DND-41 (cell line): ENCODE data around the gene TDRD7.

ENCODE experiments used
- EZH2 ChIP-seq: IDR thresholded peaks from 3 replicates; pipeline ENCODE4 v1.6.1; 2012; ENCODE audit warnings: borderline replicate concordance, low read depth, mild to moderate bottlenecking, moderate library complexity, low read length, inconsistent platforms; ENCODE audit not compliant: severe bottlenecking
- TF ChIP-seq, protein P1 (sequence below): IDR thresholded peaks from 2 replicates; pipeline ENCODE4 v1.5.1; 2012; ENCODE audit warnings: borderline replicate concordance, low read length, moderate library complexity, mild to moderate bottlenecking; ENCODE audit not compliant: poor library complexity, severe bottlenecking; ENCODE audit errors: extremely low read depth

DNA sequence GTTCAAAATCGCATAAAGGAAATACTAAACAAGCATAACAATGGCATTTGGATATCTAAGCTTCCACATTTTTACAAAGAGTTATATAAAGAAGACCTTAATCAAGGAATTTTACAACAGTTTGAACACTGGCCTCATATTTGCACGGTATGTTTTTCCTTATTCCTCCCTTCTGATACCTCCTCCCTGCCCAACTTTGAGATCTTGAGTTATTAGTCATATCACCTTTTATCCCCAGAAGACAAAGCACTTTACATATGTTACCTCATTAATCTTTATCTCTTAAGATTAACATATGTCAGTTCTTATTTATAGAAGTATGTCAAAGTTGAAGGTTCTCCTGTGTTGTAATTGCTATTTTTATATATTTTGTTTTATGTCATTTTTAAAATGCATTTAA, 29.8 kb downstream of the TDRD7 start:
- TF ChIP-seq, protein P1, sequence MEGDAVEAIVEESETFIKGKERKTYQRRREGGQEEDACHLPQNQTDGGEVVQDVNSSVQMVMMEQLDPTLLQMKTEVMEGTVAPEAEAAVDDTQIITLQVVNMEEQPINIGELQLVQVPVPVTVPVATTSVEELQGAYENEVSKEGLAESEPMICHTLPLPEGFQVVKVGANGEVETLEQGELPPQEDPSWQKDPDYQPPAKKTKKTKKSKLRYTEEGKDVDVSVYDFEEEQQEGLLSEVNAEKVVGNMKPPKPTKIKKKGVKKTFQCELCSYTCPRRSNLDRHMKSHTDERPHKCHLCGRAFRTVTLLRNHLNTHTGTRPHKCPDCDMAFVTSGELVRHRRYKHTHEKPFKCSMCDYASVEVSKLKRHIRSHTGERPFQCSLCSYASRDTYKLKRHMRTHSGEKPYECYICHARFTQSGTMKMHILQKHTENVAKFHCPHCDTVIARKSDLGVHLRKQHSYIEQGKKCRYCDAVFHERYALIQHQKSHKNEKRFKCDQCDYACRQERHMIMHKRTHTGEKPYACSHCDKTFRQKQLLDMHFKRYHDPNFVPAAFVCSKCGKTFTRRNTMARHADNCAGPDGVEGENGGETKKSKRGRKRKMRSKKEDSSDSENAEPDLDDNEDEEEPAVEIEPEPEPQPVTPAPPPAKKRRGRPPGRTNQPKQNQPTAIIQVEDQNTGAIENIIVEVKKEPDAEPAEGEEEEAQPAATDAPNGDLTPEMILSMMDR = no peak
- no peak for TF ChIP-seq EZH2
